Measurements from ENCODE around the gene TNS4.

Gene TNS4

DNA sequence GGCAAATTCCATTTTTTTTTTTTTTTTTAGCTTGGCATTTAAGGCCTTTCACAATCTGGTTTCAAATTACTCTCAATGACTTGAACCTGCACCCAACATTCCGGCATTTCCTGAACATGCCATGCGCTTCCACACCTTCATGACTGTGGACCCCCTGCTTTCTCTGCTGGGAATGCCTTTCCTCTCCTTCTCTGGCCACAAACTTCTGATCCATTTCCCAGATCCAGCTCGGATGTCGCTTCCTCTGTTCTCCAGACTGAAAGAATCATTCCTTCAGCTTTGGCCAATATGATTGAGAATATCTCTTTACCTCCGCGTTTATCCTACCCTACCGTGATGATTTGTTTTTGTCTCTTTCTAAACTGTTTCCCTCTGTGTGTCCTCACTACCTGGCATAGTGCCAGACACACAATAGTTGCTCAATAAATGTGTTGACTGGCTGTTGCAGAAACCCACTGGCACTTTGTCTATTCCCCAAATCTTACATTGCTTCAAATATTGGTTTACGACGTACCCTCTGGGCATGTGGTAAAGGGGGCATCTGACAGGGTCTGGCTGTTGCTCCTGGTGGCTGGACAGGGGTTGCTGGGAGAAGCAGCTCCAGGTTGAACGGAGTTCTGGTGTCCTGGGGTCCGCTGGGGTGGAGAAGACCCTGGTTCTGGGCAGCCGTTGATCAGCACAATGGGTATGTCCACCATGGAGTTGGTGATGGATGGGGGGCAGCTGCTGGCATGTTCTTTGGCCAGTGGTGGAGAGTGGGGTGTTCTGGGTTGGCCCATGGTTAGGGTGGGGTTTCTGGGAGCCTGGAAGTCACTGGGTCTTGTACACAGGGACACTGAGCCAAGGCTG is 14.7 kb downstream of the TNS4 start:
- no peak for DNase-seq (ENCODE audit: low spot score)
- TF ChIP-seq, protein P1, sequence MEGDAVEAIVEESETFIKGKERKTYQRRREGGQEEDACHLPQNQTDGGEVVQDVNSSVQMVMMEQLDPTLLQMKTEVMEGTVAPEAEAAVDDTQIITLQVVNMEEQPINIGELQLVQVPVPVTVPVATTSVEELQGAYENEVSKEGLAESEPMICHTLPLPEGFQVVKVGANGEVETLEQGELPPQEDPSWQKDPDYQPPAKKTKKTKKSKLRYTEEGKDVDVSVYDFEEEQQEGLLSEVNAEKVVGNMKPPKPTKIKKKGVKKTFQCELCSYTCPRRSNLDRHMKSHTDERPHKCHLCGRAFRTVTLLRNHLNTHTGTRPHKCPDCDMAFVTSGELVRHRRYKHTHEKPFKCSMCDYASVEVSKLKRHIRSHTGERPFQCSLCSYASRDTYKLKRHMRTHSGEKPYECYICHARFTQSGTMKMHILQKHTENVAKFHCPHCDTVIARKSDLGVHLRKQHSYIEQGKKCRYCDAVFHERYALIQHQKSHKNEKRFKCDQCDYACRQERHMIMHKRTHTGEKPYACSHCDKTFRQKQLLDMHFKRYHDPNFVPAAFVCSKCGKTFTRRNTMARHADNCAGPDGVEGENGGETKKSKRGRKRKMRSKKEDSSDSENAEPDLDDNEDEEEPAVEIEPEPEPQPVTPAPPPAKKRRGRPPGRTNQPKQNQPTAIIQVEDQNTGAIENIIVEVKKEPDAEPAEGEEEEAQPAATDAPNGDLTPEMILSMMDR (IDR thresholded peaks at IDR 0.05; ENCODE audit: extremely low read depth, insufficient read depth, missing control alignments) = no peak
- in situ Hi-C loops (cut with MboI; ENCODE audit: low pct_unique_long_range_greater_than_20kb, low sequenced_read_pairs, unreplicated experiment) = no loop called here

DNA sequence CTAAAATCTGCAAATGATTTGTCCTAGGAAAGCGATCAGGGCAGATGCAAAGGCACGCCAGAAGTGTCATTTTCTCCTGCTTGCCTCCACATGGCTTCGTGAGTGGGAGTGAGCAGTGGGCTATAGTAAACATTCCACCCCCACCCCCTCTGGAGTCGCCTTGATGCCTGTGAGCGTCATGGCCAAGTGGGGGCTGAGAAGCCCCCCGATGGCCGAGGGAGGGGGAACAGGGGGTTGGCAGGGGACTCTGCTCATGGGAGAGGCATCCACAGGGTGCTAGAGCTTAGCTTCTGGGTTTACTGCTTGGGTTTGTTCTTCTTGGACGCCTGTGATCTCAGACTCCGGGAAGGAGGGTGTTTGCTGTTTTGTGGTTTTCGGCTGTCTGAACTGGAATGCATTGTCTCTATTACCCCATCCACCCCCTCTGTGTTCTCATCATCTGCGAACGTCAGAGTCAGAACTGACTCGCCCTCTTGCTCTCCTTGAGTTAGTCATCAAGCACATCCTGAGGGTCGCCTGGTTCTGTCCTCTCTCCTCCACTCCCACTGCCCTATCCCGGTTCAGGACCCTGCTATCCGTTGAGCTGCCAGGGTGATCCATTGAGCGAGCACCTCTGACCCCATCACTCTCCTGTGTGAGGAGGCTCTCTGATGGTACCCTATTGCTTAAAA is 15.4 kb downstream of the TNS4 start:
- in situ Hi-C loops (cut with MboI; ENCODE audit: low pct_unique_long_range_greater_than_20kb, low sequenced_read_pairs, unreplicated experiment) = no loop called here
- DNase-seq (ENCODE audit: low spot score) = no peak
- TF ChIP-seq, protein P1 (IDR thresholded peaks at IDR 0.05; ENCODE audit: extremely low read depth, insufficient read depth, missing control alignments) = no peak

DNA sequence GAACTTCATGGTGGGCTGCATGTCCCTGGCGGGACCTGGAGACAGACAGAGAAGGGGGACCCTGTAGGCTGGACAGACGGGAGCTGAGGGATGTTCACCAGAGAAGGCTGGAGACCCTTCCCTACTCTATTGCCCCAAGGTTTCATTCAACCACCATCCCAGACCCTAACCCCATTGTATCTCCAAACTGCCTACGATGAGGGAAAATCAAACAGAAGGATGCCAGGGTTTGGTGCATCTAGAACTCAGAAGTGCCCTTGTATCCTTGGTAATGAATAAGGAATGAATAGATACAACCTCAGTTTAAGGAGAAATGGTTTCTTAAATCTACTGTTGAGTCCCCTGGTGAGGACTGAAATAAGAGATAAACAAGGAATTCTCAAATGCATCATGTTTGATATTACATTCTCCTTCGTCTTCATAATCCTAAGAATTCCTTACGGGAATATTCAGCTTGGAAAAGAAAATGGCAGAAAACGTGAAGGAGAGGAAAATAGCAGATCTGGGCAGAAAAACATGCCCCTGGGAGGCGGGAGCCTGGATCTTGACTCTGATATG is 16.4 kb downstream of the TNS4 start:
- TF ChIP-seq, protein P1 (IDR thresholded peaks at IDR 0.05; ENCODE audit: extremely low read depth, insufficient read depth, missing control alignments) = no peak
- in situ Hi-C loops (cut with MboI; ENCODE audit: low pct_unique_long_range_greater_than_20kb, low sequenced_read_pairs, unreplicated experiment) = no loop called here

DNA sequence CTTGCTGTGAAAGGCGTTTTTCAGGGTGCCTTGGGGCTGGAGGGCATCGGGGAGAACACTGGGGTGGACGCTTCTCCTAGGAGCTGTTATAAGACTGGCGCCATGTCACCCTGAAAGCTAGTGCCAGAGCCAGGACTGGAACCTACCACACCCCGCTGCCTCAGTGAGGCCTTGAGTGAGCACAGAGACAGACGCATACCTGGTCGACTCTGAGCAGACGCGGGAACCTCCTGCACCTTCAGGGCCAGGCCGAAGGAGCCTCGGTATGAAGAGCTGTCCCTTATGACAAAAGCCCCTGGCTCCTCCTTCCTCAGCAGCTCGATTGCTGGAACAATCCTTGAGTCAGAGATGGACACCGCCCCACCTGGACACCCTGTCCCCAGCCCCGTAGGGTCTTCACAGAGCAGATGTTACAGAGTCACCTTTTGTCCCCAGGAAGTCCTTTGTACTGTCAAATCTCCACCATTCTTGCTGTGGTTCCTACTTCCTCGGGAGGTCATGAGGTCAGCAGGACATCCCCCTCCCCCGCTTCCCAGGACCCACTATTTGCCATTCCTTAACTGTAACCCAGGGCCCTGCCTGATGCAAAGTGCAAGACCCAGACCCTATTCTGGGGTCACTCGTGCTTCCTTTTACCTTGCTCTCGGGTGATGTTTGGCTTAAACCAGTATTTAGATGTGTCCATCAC is 17.0 kb downstream of the TNS4 start:
- TF ChIP-seq, protein P1 (IDR thresholded peaks at IDR 0.05; ENCODE audit: extremely low read depth, insufficient read depth, missing control alignments) = no peak
- no peak for DNase-seq (ENCODE audit: low spot score)
- in situ Hi-C loops (cut with MboI; ENCODE audit: low pct_unique_long_range_greater_than_20kb, low sequenced_read_pairs, unreplicated experiment) = no loop called here

More for the DNA sequence above, 16.4 kb downstream of the TNS4 start:
- no peak for DNase-seq (ENCODE audit: low spot score)

DNA sequence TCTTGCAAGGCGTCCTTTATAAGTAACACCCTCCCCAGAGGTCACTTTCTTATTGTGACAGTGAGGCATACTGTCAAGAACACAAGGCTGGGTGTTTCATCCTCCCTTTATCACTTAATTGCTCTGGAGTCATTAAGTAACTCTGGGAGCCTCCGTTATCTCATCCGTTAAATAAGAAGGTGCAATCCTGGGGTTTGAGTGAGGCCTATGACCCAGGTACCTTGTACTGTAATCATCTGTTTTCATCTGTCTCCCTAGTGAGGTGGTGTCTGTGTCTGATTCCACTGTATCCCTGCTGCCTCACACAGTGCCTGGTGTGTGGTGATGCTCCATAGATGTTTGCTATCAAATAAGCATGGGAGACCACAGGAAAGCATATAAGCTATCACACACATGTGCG is 17.7 kb downstream of the TNS4 start:
- TF ChIP-seq, protein P1 (IDR thresholded peaks at IDR 0.05; ENCODE audit: extremely low read depth, insufficient read depth, missing control alignments) = no peak
- in situ Hi-C loops (cut with MboI; ENCODE audit: low pct_unique_long_range_greater_than_20kb, low sequenced_read_pairs, unreplicated experiment) = no loop called here
- no peak for DNase-seq (ENCODE audit: low spot score)

DNA sequence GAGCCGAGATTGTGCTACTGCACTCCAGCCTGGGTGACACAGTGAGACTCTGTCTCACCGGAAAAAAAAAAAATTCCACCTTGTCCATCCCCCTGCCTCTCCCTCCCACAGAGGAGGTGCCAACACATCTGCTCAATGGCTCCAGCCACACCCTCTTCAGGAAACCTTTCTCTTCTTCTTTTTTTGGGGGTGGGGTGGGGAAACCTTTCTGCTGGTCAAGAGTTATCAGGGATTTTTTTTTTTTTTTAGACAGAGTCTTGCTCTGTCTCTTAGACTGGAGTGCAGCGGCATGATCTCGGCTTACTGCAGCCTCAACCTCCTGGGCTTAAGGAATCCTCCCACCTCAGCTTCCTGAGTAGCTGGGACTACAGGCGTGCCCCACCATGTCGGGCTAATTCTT is 18.7 kb downstream of the TNS4 start:
- DNase-seq (ENCODE audit: low spot score) = no peak
- in situ Hi-C loops (cut with MboI; ENCODE audit: low pct_unique_long_range_greater_than_20kb, low sequenced_read_pairs, unreplicated experiment) = no loop called here
- TF ChIP-seq, protein P1 (IDR thresholded peaks at IDR 0.05; ENCODE audit: extremely low read depth, insufficient read depth, missing control alignments) = no peak

Measured in GM13977 (cell line).